Loucy (cell line): ENCODE results near the gene RC3H2.
"Not testable (repeated sequence)": the region's sequence is repeated elsewhere in the genome, so short reads cannot be mapped to it uniquely, and the experiment has no call there.

ENCODE experiments used
- H2AFZ ChIP-seq: fragments of 200-600 bp; sonication (generic); 2 replicates; pipeline ENCODE4 v1.6.0; 2016; ENCODE audit warnings: antibody characterized with exemption, mild to moderate bottlenecking, low read length, moderate library complexity
- H3F3A ChIP-seq: fragments of 200-600 bp; 2 replicates; pipeline ENCODE4 v1.6.0; 2016; ENCODE audit warnings: antibody characterized with exemption, low read depth, mild to moderate bottlenecking
- H3K27me3 ChIP-seq: fragments of 200-600 bp; sonication (generic); 2 replicates; pipeline ENCODE4 v1.6.1; 2014; ENCODE audit warnings: low read length, mild to moderate bottlenecking; ENCODE audit not compliant: insufficient read depth, poor library complexity, severe bottlenecking
- H3K36me3 ChIP-seq: fragments of 200-600 bp; sonication (generic); 2 replicates; pipeline ENCODE4 v1.6.1; 2016; ENCODE audit warnings: low read length; ENCODE audit not compliant: insufficient read depth
- H3K4me1 ChIP-seq: fragments of 200-600 bp; sonication (generic); 2 replicates; pipeline ENCODE4 v1.5.1; 2014; ENCODE audit warnings: low read length, mild to moderate bottlenecking; ENCODE audit not compliant: insufficient read depth, poor library complexity, severe bottlenecking
- H3K4me2 ChIP-seq: fragments of 200-600 bp; sonication (generic); 2 replicates; pipeline ENCODE4 v1.6.0; 2014; ENCODE audit warnings: antibody characterized with exemption, low read length, low read depth, mild to moderate bottlenecking; ENCODE audit not compliant: poor library complexity, severe bottlenecking
- H3K4me3 ChIP-seq: fragments of 200-600 bp; sonication (generic); 2 replicates; pipeline ENCODE4 v1.5.1; 2014; ENCODE audit warnings: low read length, mild to moderate bottlenecking, mixed read lengths; ENCODE audit not compliant: poor library complexity, severe bottlenecking
- H3K79me2 ChIP-seq: fragments of 200-600 bp; sonication (generic); 2 replicates; pipeline ENCODE4 v1.6.1; 2014; ENCODE audit warnings: low read length; ENCODE audit not compliant: insufficient read depth
- H3K9ac ChIP-seq: fragments of 200-600 bp; sonication (generic); 2 replicates; pipeline ENCODE4 v1.6.0; 2014; ENCODE audit warnings: mild to moderate bottlenecking, low read depth, low read length, moderate library complexity; ENCODE audit not compliant: poor library complexity, severe bottlenecking
- H3K9me2 ChIP-seq: fragments of 200-600 bp; sonication (generic); replicated peaks from 2 replicates; pipeline ENCODE4 v1.6.1; 2016; ENCODE audit warnings: low read depth, low read length, mixed read lengths
- H3K9me3 ChIP-seq: fragments of 200-600 bp; sonication (generic); 2 replicates; pipeline ENCODE4 v1.6.1; 2014; ENCODE audit warnings: mild to moderate bottlenecking, antibody characterized with exemption, low read length, low read depth; ENCODE audit not compliant: insufficient read depth
- H4K20me1 ChIP-seq: fragments of 200-600 bp; sonication (generic); 2 replicates; pipeline ENCODE4 v1.6.0; 2014; ENCODE audit warnings: antibody characterized with exemption, low read length, mild to moderate bottlenecking; ENCODE audit not compliant: insufficient read depth, poor library complexity, severe bottlenecking
- CTCF ChIP-seq: fragments of 200-600 bp; sonication (generic); conservative IDR thresholded peaks from 2 replicates; pipeline ENCODE4 v1.5.1; 2014; ENCODE audit warnings: mild to moderate bottlenecking, antibody characterized with exemption, low read length
- EZH2phosphoT487 ChIP-seq: fragments of 200-600 bp; IDR thresholded peaks from 2 replicates; pipeline ENCODE4 v1.6.1; 2018; ENCODE audit warnings: antibody characterized with exemption, mild to moderate bottlenecking, moderate library complexity, borderline replicate concordance

RC3H2 gene

GRCh38 chr9:122879443-122879842 is 25.7 kb downstream of the RC3H2 start:
- Histone ChIP-seq H3K4me1 (no peaks in the 10 kb centered on the region), H3K36me3 (peaks cover 81% of the 10 kb centered on the region)
- no peak for TF ChIP-seq EZH2phosphoT487
- no peak for TF ChIP-seq CTCF

DNA sequence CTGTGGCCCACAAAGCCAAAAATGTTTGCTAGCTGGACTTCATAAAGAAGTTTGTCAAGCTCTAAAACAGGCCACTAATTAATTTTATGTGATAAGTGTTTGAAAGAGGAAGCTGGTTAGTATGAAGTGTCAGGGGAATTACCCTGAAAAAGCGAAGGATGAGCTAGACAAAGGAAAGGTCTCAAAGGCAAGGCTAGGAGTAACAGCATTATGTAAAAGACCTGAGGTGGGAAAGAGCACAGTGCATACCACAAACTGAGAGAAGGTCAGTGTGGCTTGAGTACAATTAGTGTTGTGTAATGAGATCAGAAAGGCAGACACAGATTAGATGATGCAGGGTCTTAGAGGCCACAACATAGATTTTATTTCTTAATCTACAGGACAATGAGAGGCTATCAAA is 29.6 kb downstream of the RC3H2 start:
- TF ChIP-seq EZH2phosphoT487, result no peak
- no peak for TF ChIP-seq CTCF
- no peak overlapping the region for H3K4me2 ChIP-seq
- H3K27me3 ChIP-seq, result no peaks in the 10 kb centered on the region
- peaks cover 72% of the 10 kb centered on the region for H3K36me3 ChIP-seq
- no peaks in the 10 kb centered on the region for H3K4me1 ChIP-seq
- no peak overlapping the region for H2AFZ ChIP-seq
- no peaks in the 10 kb centered on the region for H4K20me1 ChIP-seq
- H3K79me2 ChIP-seq, result no peaks in the 10 kb centered on the region
- no peak overlapping the region for H3K9ac ChIP-seq
- H3F3A ChIP-seq, result no peaks in the 10 kb centered on the region
- H3K4me3 ChIP-seq, result no peak overlapping the region
- no peaks in the 10 kb centered on the region for H3K9me2 ChIP-seq
- no peaks in the 10 kb centered on the region for H3K9me3 ChIP-seq

More at GRCh38 chr9:122879443-122879842, 25.7 kb downstream of the RC3H2 start:
- H3K9ac ChIP-seq, result no peak overlapping the region
- no peaks in the 10 kb centered on the region for H3F3A ChIP-seq
- H3K27me3 ChIP-seq, result no peaks in the 10 kb centered on the region
- no peaks in the 10 kb centered on the region for H4K20me1 ChIP-seq
- H3K4me3 ChIP-seq, result no peak overlapping the region
- no peaks in the 10 kb centered on the region for H3K9me3 ChIP-seq
- no peak overlapping the region for H3K4me2 ChIP-seq
- no peaks in the 10 kb centered on the region for H3K9me2 ChIP-seq
- no peaks in the 10 kb centered on the region for H3K79me2 ChIP-seq
- H2AFZ ChIP-seq, result no peak overlapping the region

- H3K4me3 ChIP-seq, H3K4me2 ChIP-seq, H3K9ac ChIP-seq, H3K27me3 ChIP-seq, H3K4me1 ChIP-seq, H3K79me2 ChIP-seq, H3F3A ChIP-seq, H3K9me3 ChIP-seq, H4K20me1 ChIP-seq, H3K9me2 ChIP-seq, H2AFZ ChIP-seq: not testable (repeated sequence)
- H3K36me3 ChIP-seq, result peaks cover 32% of the 10 kb centered on the region; the same call in 1 of the 2 replicates
These were observed 37.9 kb downstream of the RC3H2 start for GRCh38 chr9:122867276-122867675.

DNA sequence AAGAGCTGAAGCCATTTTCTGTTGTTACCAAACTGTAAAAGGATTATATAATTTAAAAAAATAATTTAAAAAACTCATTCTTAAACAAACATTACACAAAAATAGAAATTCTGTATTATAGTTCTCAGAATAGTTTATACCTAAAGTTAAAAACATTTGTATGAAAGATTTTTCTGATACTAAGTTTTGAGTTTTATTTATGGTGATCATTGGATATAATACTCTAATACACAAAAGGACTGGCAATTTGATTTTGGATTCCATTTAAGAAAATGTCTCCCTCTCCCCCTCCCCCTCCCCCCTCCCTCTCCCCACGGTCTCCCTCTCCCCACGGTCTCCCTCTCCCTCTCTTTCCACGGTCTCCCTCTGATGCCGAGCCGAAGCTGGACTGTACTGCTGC is 39.1 kb downstream of the RC3H2 start:
- Histone ChIP-seq H3K4me1 (no peaks in the 10 kb centered on the region), H4K20me1 (no peaks in the 10 kb centered on the region), H3K79me2 (no peaks in the 10 kb centered on the region), H3K9me2 (no peaks in the 10 kb centered on the region), H3F3A (no peaks in the 10 kb centered on the region), H3K4me2 (no peak overlapping the region), H3K27me3 (no peaks in the 10 kb centered on the region), H3K4me3 (no peak overlapping the region), H3K9me3 (no peaks in the 10 kb centered on the region), H2AFZ (no peak overlapping the region), H3K9ac (no peak overlapping the region), H3K36me3 (peaks cover 27% of the 10 kb centered on the region; the same call in 1 of the 2 replicates)
- TF ChIP-seq EZH2phosphoT487 (no peak), CTCF (no peak)
